ENCODE results near the gene SON.

GRCh38 chr21:33514229-33514628 lies 28.6 kb upstream of the SON start:
- TF ChIP-seq GATA2 (IDR thresholded peaks at IDR 0.05; ENCODE audit: low read depth, low read length) (no peak), GATA3 (IDR thresholded peaks at IDR 0.05; ENCODE audit: low read depth, low read length) (no peak)

All from SH-SY5Y (cell line).